ENCODE measurements around the gene PER1. TPM values are rescaled to one million over a fixed set of nuclear protein-coding genes. Genes with fewer than 3 reads are reported as not detected.
"Not testable (repeated sequence)": the region's sequence is repeated elsewhere in the genome, so short reads cannot be mapped to it uniquely, and the experiment has no call there.

The PER1 gene
- total RNA-seq: 152 TPM

- peak; percentile 97 for DNase-seq (ENCODE audit: low spot score)
Measured at GRCh38 chr17:8152112-8152775, at the start of gene PER1. TSS of gene PER1 (minus strand) at chr17:8152404. CDS start at chr17:8150706, 1,698 bp downstream.

- peak; percentile 83 for DNase-seq (ENCODE audit: low spot score)
Measured at GRCh38 chr17:8192070-8192815, 40.0 kb upstream of the PER1 start.

- no peak for DNase-seq (ENCODE audit: low spot score)
Measured at GRCh38 chr17:8190506-8190905, 38.3 kb upstream of the PER1 start.

GRCh38 chr17:8189711-8190477 is 37.7 kb upstream of the PER1 start, which contains the start of gene BORCS6:
TSS of gene BORCS6 (minus strand) at chr17:8190180. CDS start at chr17:8190140, 40 bp downstream.
- peak; percentile 97 for DNase-seq (ENCODE audit: low spot score)

- no peak for DNase-seq (ENCODE audit: low spot score)
Measured at GRCh38 chr17:8189041-8189710, 37.0 kb upstream of the PER1 start.

- DNase-seq (ENCODE audit: low spot score): no peak
Measured at GRCh38 chr17:8188263-8188839, 36.1 kb upstream of the PER1 start.

GRCh38 chr17:8187517-8188262 is 35.5 kb upstream of the PER1 start:
- DNase-seq (ENCODE audit: low spot score): peak; percentile 94

GRCh38 chr17:8186787-8187516 is 34.7 kb upstream of the PER1 start:
- peak; percentile 98 for DNase-seq (ENCODE audit: low spot score)

GRCh38 chr17:8186446-8186786 is 34.2 kb upstream of the PER1 start:
- no peak for DNase-seq (ENCODE audit: low spot score)

GRCh38 chr17:8185582-8186445 is 33.6 kb upstream of the PER1 start:
- DNase-seq (ENCODE audit: low spot score): peak; percentile 96

- no peak for DNase-seq (ENCODE audit: low spot score)
Measured at GRCh38 chr17:8176998-8177731, 25.0 kb upstream of the PER1 start.

GRCh38 chr17:8176197-8176940 is 24.2 kb upstream of the PER1 start, which contains the start of gene TMEM107:
TSS of gene TMEM107 (minus strand) at chr17:8176380. CDS start at chr17:8176286, 94 bp downstream.
- peak; percentile 90 for DNase-seq (ENCODE audit: low spot score)

GRCh38 chr17:8175795-8176196 is 23.6 kb upstream of the PER1 start:
- DNase-seq (ENCODE audit: low spot score): no peak

- DNase-seq (ENCODE audit: low spot score): no peak
Measured at GRCh38 chr17:8173871-8174322, 21.7 kb upstream of the PER1 start.

GRCh38 chr17:8173056-8173870 is 21.1 kb upstream of the PER1 start:
- no peak for DNase-seq (ENCODE audit: low spot score)

- not testable (repeated sequence) for DNase-seq (ENCODE audit: low spot score)
Measured at GRCh38 chr17:8170186-8170585, 18.0 kb upstream of the PER1 start.

GRCh38 chr17:8167526-8167925 is 15.3 kb upstream of the PER1 start:
- DNase-seq (ENCODE audit: low spot score): no peak
